ENCODE measurements around the gene SLC45A3.

DNA sequence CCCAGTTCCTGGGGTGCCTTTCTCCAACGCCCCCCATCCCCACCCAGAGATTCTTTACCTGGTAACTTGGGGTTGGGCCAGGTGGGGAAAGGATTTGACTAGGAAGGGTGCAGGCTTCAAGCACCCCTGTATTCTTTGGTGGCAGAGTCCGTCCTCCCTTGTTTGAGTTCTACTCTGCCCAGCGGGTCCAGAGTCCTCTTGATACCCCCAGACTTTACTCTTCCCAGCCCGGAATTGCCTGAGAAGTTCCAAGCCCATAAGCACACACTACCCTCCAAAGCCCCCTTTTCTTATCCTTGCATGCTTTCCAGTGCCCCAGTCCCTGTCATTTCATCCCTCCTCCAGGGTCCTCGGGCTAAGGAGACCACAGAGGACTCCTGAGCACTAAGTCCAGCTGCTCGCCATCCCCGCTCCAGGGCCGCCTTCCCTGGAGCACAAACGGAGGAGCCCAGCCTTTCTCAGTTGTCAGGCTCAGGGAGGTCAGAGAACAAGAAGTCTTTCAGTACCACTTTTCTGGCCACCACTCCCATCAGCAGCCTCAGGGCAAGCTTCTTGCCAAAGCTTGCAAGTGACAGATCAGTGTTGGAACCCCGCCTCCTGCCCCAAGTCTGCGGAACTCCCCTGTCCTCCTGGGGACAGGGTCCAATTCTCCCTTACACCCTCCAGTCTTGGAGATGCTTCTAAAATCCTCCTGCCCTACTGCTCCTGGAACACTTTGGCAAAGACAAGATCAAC is 12.2 kb downstream of the SLC45A3 start:
- TF ChIP-seq POLR2AphosphoS5 (IDR thresholded peaks at IDR 0.05) (no peak), POLR2A (IDR thresholded peaks at IDR 0.05) (no peak)
- TF ChIP-seq, protein P1, sequence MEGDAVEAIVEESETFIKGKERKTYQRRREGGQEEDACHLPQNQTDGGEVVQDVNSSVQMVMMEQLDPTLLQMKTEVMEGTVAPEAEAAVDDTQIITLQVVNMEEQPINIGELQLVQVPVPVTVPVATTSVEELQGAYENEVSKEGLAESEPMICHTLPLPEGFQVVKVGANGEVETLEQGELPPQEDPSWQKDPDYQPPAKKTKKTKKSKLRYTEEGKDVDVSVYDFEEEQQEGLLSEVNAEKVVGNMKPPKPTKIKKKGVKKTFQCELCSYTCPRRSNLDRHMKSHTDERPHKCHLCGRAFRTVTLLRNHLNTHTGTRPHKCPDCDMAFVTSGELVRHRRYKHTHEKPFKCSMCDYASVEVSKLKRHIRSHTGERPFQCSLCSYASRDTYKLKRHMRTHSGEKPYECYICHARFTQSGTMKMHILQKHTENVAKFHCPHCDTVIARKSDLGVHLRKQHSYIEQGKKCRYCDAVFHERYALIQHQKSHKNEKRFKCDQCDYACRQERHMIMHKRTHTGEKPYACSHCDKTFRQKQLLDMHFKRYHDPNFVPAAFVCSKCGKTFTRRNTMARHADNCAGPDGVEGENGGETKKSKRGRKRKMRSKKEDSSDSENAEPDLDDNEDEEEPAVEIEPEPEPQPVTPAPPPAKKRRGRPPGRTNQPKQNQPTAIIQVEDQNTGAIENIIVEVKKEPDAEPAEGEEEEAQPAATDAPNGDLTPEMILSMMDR (IDR thresholded peaks at IDR 0.05) = no peak

Measured in transverse colon (tissue), 4 donors.